Left hindlimb (tissue), 1 donor: ENCODE measurements around the gene TEKT1.
"Not testable (repeated sequence)": the region's sequence is repeated elsewhere in the genome, so short reads cannot be mapped to it uniquely, and the experiment has no call there.

ENCODE experiments used
- DNase-seq: peaks from one replicate; pipeline ENCODE4 v3.0.0-alpha.2; 2018

TEKT1 gene

GRCh38 chr17:6831661-6832263 is at the start of gene TEKT1:
TEKT1 (minus strand) TSS chr17:6831729; CDS start chr17:6830376, 1,353 bp downstream.
- DNase-seq = peak; percentile 70

DNA sequence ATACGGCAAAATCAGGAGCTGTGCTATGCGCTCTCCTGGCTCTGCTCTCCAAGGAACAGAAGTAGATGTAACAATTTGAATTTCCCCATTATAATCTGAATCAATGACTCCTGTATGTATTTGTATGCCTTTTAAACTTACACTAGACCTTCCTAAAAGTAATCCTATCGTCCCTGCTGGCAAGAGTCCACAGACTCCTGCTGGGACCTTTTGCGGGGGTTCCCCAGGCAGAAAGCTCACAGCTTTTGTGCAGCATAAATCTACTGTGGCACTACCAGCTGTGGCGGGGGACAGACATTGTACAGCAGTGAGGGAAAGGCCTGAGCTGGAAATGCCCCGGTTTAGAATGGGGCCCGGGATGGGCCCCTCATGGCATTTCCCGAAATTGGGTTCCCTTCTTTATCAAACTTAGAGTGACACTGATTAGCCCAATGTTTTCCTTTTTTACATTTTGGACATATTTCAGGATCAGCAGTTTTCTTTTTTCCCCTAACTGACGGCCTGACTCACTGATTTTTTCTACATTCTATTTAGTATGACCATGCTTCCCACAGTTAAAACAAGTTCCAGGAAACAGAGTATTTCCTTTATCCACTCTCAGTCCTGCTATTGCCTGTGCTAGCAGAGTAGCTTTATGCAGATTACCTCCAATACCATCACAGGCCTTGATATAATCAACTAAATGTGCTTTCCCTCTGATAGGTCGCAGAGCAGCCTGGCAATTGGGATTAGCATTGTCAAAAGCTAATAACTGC is 47.9 kb upstream of the TEKT1 start:
- DNase-seq = not testable (repeated sequence)

- DNase-seq = not testable (repeated sequence)
Measured at GRCh38 chr17:6875276-6875675, 43.7 kb upstream of the TEKT1 start.

- DNase-seq = no peak
Measured at GRCh38 chr17:6872936-6873335, 41.4 kb upstream of the TEKT1 start.

- DNase-seq = no peak
Measured at GRCh38 chr17:6870841-6871240, 39.3 kb upstream of the TEKT1 start.

GRCh38 chr17:6868582-6868981 is 37.1 kb upstream of the TEKT1 start:
- DNase-seq = no peak

- DNase-seq = no peak
Measured at GRCh38 chr17:6867849-6868248, 36.3 kb upstream of the TEKT1 start.

- DNase-seq = no peak
Measured at GRCh38 chr17:6862825-6863224, 31.3 kb upstream of the TEKT1 start.

DNA sequence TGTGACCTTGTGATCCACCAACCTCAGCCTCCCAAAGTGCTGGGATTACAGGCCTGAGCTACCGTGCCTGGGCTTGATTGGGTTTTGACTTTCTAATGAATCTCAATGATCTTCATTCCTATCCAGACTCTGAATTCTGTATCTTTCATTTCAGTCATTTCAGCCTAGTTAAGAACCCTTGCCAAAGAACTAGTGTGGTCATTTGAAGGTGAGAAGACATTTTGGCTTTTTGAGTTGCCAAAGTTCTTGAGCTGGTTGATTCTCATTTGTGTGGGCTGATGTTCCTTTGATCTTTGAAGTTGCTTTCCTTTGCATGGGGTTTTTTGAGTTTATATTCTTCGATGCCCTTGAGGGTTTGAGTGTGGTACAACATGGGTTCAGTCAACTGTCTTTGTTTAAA is 30.6 kb upstream of the TEKT1 start:
- DNase-seq = no peak

DNA sequence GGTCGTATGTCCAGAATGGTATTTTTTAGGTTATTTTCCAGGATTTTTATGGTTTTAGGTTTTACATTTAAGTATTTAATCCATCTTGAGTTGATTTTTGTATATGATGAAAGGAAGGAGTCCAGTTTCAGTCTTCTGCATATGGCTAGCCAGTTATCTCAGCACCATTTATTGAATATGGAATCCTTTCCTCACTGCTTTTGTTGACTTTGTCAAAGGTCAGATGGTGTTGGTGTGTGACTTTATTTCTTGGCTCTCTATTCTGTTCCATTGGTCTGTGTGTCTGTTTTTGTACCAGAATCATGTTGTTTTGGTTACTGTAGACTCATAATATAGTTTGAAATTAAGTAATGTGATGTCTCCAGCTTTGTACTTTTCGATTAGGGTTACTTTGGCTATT is 26.4 kb upstream of the TEKT1 start:
- DNase-seq = no peak

GRCh38 chr17:6857336-6857735 is 25.8 kb upstream of the TEKT1 start:
- no peak for DNase-seq

DNA sequence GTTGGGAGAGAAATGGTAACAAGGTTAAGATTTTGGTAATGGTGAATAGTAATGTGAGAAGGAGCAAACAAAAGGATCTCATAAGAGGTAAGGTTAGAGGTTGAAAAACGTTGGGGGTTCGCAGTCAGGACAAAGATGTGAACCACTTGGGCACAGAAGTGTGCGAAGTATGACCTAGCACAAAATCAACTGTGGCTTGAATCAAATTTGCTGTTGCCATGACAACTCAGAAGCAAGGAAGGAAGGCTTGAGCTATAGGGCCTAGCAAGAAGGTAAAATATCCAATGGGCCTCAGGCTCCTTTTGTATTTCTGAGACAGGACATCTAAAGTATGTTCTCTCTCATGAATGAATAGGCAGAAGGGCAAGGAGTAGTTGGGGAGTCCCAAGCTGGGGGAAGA is 24.5 kb upstream of the TEKT1 start:
- no peak for DNase-seq

DNA sequence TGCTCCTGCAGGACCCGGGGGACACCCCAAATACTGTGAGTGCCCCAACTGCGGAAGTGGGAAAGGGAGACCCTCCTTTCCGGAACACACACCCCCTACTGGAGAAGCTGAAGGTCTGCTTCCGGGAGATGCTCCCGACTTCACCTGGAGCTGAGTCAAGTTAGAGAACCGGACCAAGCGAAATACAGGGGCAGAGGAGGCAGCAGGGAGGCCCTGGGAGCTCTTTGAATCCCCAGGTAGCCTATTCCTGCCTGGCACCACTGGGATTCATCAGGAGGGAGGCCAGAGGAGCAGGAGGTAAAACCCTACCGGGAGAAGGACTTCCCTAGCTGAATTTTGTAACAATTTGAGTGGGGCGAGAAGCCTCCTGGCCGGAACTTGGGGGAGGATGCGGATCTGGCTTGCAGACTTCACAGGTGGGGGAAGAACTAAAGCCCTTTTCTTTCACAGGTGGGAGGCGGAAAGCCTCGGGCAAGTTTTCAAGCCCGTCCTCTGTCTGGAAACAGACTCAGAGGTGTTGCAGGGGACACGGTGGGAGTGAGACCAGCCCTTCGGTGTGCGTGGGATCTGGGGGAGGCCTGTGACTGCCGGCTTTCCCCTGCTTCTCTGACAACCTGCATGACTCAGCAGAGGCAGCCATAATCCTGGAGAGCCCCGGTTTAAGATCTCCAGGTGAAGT is 22.4 kb upstream of the TEKT1 start:
- no peak for DNase-seq

DNA sequence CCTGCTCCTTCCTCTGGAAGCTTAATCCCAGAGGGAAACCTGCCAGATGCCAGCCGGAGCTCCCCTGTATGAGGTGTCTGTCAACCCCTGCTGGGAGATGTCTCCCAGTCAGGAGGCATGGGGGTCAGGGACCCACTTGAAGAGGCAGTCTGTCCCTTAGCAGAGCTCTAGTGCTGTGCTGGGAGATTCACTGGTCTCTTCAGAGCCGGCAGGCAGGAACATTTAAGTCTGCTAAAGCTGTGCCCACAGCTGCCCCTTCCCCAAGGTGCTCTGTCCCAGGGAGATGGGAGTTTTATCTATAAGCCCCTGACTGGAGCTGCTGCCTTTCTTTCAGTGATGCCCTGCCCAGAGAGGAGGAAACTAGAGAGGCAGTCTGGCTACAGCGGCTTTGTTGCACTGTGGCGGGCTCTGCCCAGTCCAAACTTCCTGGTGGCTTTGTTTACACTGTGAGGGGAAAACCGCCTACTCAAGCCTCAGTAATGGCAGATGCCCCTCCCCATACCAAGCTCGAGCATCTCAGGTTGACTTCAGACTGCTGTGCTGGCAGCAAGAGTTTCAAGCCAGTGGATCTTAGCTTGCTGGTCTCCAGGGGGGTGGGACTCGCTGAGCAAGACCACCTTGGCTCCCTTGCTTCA is 17.1 kb upstream of the TEKT1 start:
- DNase-seq = not testable (repeated sequence)

GRCh38 chr17:6846138-6846537 is 14.6 kb upstream of the TEKT1 start:
- DNase-seq = not testable (repeated sequence)

- not testable (repeated sequence) for DNase-seq
Measured at GRCh38 chr17:6844406-6844805, 12.9 kb upstream of the TEKT1 start.

- no peak for DNase-seq
Measured at GRCh38 chr17:6843241-6843880, 11.8 kb upstream of the TEKT1 start.

DNA sequence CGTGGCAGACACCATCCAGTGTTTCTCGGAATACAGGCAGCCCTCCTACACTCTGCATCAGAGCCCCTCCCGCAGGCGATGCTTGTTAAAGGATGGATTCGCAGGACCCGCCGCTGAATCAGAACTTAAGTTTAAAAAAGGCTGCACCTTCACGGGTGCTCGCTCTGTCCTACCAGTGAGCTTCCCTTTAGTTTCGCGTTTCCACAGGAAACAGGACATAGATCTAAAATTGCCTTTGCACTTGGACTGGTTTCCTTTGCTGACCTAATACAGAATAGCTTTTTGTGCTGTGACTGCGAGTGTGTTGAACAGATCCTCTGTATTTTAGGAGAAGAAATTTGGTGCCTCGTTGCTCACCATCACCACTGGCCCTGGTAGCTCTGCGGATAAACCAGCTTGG is 10.2 kb upstream of the TEKT1 start:
- DNase-seq = not testable (repeated sequence)

DNA sequence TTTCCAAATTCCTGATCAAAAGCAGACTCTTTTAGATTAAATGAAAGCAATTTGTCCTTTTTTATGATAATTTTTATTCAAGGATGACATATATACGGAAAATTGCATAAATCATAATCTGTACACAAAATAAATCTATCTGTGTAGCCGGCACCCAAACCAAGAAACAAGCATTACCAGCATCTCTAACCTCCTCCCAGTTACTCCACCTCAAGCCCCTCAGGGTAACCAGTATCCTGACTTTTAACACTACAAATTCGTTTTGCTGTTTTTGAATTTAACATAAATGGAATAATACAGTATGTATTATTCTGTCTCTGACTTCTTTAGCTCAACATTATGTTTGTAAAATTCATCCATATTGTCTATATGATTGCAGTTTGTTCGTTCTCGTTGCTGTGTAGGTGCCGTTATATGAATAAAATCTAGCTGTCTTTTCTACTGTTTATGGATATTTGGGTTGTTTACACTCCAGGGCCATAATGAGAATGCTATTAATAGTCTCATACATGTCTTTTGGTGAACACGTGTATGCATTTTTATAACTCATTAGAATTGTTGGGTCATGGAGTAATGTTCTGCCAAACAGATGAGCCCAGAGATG is 1.0 kb downstream of the TEKT1 start:
- DNase-seq = no peak

- DNase-seq = no peak
Measured at GRCh38 chr17:6823011-6823442, 8.5 kb downstream of the TEKT1 start.

DNA sequence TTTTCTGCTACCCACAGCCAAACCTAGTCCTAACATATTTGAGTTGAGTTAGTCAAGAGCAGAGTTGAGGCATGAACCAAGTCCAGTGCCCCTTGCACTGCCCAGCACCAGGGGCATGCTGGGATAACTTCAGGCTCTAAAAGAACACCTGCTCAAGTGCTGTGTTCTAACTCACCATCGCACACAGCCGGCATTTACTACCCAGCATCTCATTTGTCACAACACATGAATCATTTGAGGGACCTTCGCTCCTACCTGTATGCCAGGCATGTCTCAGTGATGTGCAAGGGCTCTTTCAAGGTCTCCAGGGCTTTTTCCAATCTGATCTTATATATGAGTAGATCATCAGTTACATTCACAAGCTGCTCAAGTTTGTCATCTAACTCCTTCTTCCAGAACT is 12.6 kb downstream of the TEKT1 start:
- no peak for DNase-seq

GRCh38 chr17:6816368-6816767 is 15.2 kb downstream of the TEKT1 start:
- not testable (repeated sequence) for DNase-seq

DNA sequence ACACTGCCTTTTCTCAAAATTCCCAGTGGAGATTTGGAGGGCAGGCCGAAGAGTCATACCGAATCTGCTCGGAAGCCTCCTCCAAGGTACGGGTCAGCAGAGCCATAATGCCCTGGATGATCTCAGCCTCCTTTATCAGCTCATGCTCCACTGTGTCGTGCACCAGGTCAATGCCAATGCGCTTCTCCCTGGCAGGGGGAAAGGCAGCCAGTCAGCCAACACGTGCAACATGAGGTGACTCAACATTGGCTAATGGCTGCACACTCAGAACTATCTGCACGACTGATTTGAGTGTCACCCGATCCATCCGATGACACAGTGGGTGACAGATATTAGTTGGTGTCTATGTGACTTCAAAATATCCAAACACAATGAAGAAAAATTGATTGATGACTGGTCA is 15.8 kb downstream of the TEKT1 start:
- DNase-seq = no peak
